RCC 7860 (cell line): ENCODE results near the gene TMEM174.

ENCODE experiments used
- DNase-seq: peaks from one replicate; pipeline ENCODE4 v3.0.0-alpha.2; 2015; ENCODE audit warnings: low spot score
- FAIRE-seq: peaks from 2 replicates; lab custom pipeline; 2012; peaks lifted over from hg19 to GRCh38; lab: Jason Lieb, UNC

TMEM174 gene

GRCh38 chr5:73172951-73173350, at the start of gene TMEM174:
TSS of gene TMEM174 (plus strand) at chr5:73173193. CDS start at chr5:73173244, 51 bp downstream.
- no peak for DNase-seq
- FAIRE-seq = no peak

- DNase-seq = no peak
- FAIRE-seq = no peak
Measured at GRCh38 chr5:73125289-73125688, 47.7 kb upstream of the TMEM174 start.

GRCh38 chr5:73126381-73126780, 46.6 kb upstream of the TMEM174 start:
- no peak for FAIRE-seq
- no peak for DNase-seq

- FAIRE-seq = no peak
- DNase-seq = no peak
Measured at GRCh38 chr5:73126957-73127356, 46.0 kb upstream of the TMEM174 start.

- DNase-seq (no peak), FAIRE-seq (no peak)
Measured at GRCh38 chr5:73129143-73129542, 43.9 kb upstream of the TMEM174 start.

- no peak for DNase-seq
- FAIRE-seq = no peak
Measured at GRCh38 chr5:73130811-73131210, 42.2 kb upstream of the TMEM174 start.

GRCh38 chr5:73131711-73132425, 41.1 kb upstream of the TMEM174 start:
- FAIRE-seq (no peak), DNase-seq (no peak)

GRCh38 chr5:73132759-73133158, 40.2 kb upstream of the TMEM174 start:
- FAIRE-seq (no peak), DNase-seq (no peak)

GRCh38 chr5:73135021-73135420, 38.0 kb upstream of the TMEM174 start:
- DNase-seq = no peak
- FAIRE-seq = no peak

GRCh38 chr5:73135429-73136054, 37.5 kb upstream of the TMEM174 start:
- no peak for DNase-seq
- no peak for FAIRE-seq

- no peak for DNase-seq
- FAIRE-seq = no peak
Measured at GRCh38 chr5:73136055-73136562, 36.9 kb upstream of the TMEM174 start.

- FAIRE-seq = no peak
- no peak for DNase-seq
Measured at GRCh38 chr5:73137563-73138530, 35.1 kb upstream of the TMEM174 start.

GRCh38 chr5:73139485-73139884, 33.5 kb upstream of the TMEM174 start:
- DNase-seq = no peak
- no peak for FAIRE-seq

GRCh38 chr5:73140801-73141200, 32.2 kb upstream of the TMEM174 start:
- DNase-seq (no peak), FAIRE-seq (no peak)

GRCh38 chr5:73142035-73142434, 31.0 kb upstream of the TMEM174 start:
- no peak for DNase-seq
- no peak for FAIRE-seq

GRCh38 chr5:73143716-73144115, 29.3 kb upstream of the TMEM174 start:
- FAIRE-seq = no peak

GRCh38 chr5:73149540-73149939, 23.5 kb upstream of the TMEM174 start:
- FAIRE-seq (no peak), DNase-seq (no peak)

More at GRCh38 chr5:73143716-73144115, 29.3 kb upstream of the TMEM174 start:
- no peak for DNase-seq

- DNase-seq (no peak), FAIRE-seq (no peak)
Measured at GRCh38 chr5:73150876-73151275, 22.1 kb upstream of the TMEM174 start.

- no peak for FAIRE-seq
Measured at GRCh38 chr5:73151766-73152410, 21.1 kb upstream of the TMEM174 start.

More at GRCh38 chr5:73151766-73152410, 21.1 kb upstream of the TMEM174 start:
- DNase-seq = no peak
